Measurements from ENCODE around the gene ABR. TPM values are rescaled to one million over a fixed set of nuclear protein-coding genes. Genes with fewer than 3 reads are reported as not detected.

The ABR gene
- total RNA-seq, 1 experiment from 2014 or later = 78.3 TPM

- TF ChIP-seq CTCF (IDR thresholded peaks at IDR 0.05; ENCODE audit: insufficient read depth in 1 of 2, low read depth in 1 of 2, low read length in 1 of 2, severe bottlenecking in 1 of 2, unreplicated experiment in 1 of 2) = no peak
- Mint-ChIP-seq H3K4me1 (ENCODE audit: low read depth, unreplicated experiment) (peaks cover 7% of the 10 kb centered on the region), H3K27ac (ENCODE audit: unreplicated experiment) (no peak overlapping the region), H3K27me3 (ENCODE audit: insufficient read depth, unreplicated experiment) (no peaks in the 10 kb centered on the region), H3K36me3 (ENCODE audit: insufficient read depth, unreplicated experiment) (peaks cover 15% of the 10 kb centered on the region), H3K9me3 (ENCODE audit: unreplicated experiment) (no peaks in the 10 kb centered on the region), H3K4me3 (ENCODE audit: unreplicated experiment) (no peak overlapping the region)
- no peaks in the 10 kb centered on the region for H3K27me3 ChIP-seq (replicated peaks; ENCODE audit: control insufficient read depth, insufficient read depth, low read length)
- no peaks in the 10 kb centered on the region for H3K9me3 ChIP-seq
- CTCF ChIA-PET = interaction anchor here (0.6 to 1.1 kb wide), 2 partner anchors 13 to 95 kb away, joined by 3 read pairs; no protein-coding TSS in a partner anchor
- H3K4me1 ChIP-seq = no peaks in the 10 kb centered on the region
- POLR2A ChIA-PET = interaction anchor here (0.6 kb wide), 1 partner anchor 10 kb away, joined by 3 read pairs; no protein-coding TSS in a partner anchor
- DNase-seq = no peak
- no peak overlapping the region for H3K4me3 ChIP-seq (ENCODE audit: low read depth, low read length)
- intact Hi-C loops (cut with micrococcal nuclease; ENCODE audit: unreplicated experiment) = no loop called here
- no TSS peak for BruUV-seq (replicated peaks)
- no peaks in the 10 kb centered on the region for H3K36me3 ChIP-seq (ENCODE audit: control insufficient read depth, insufficient read depth, low read length)
Measured at GRCh38 chr17:1150863-1151600, 28.7 kb downstream of the ABR start.

GRCh38 chr17:1149869-1150268 is 29.9 kb downstream of the ABR start:
- BruUV-seq (replicated peaks) = no TSS peak
- Mint-ChIP-seq H3K27me3 (ENCODE audit: insufficient read depth, unreplicated experiment) (no peaks in the 10 kb centered on the region), H3K9me3 (ENCODE audit: unreplicated experiment) (no peaks in the 10 kb centered on the region), H3K4me1 (ENCODE audit: low read depth, unreplicated experiment) (peaks cover 7% of the 10 kb centered on the region), H3K36me3 (ENCODE audit: insufficient read depth, unreplicated experiment) (peaks cover 15% of the 10 kb centered on the region), H3K4me3 (ENCODE audit: unreplicated experiment) (no peak overlapping the region), H3K27ac (ENCODE audit: unreplicated experiment) (no peak overlapping the region)
- POLR2A ChIA-PET = no interaction called here
- intact Hi-C loops (cut with micrococcal nuclease; ENCODE audit: unreplicated experiment) = no loop called here
- no peaks in the 10 kb centered on the region for H3K9me3 ChIP-seq
- no peaks in the 10 kb centered on the region for H3K27me3 ChIP-seq (replicated peaks; ENCODE audit: control insufficient read depth, insufficient read depth, low read length)
- no peaks in the 10 kb centered on the region for H3K36me3 ChIP-seq (ENCODE audit: control insufficient read depth, insufficient read depth, low read length)
- CTCF ChIA-PET = interaction anchor here (0.6 to 1.1 kb wide), 4 partner anchors 27 to 218 kb away, joined by 3 to 5 read pairs (median 3); no protein-coding TSS in a partner anchor
- DNase-seq = no peak
- no peak for TF ChIP-seq CTCF (IDR thresholded peaks at IDR 0.05; ENCODE audit: insufficient read depth in 1 of 2, low read depth in 1 of 2, low read length in 1 of 2, severe bottlenecking in 1 of 2, unreplicated experiment in 1 of 2)
- H3K4me3 ChIP-seq (ENCODE audit: low read depth, low read length) = no peak overlapping the region
- H3K4me1 ChIP-seq = no peaks in the 10 kb centered on the region

GRCh38 chr17:1147664-1148063 is 32.1 kb downstream of the ABR start:
- peak; percentile 74 to 77 for DNase-seq
- no peaks in the 10 kb centered on the region for H3K4me1 ChIP-seq
- Mint-ChIP-seq H3K27me3 (ENCODE audit: insufficient read depth, unreplicated experiment) (no peaks in the 10 kb centered on the region), H3K27ac (ENCODE audit: unreplicated experiment) (no peak overlapping the region), H3K36me3 (ENCODE audit: insufficient read depth, unreplicated experiment) (peaks cover 11% of the 10 kb centered on the region), H3K4me3 (ENCODE audit: unreplicated experiment) (no peak overlapping the region), H3K4me1 (ENCODE audit: low read depth, unreplicated experiment) (peaks cover 7% of the 10 kb centered on the region), H3K9me3 (ENCODE audit: unreplicated experiment) (no peaks in the 10 kb centered on the region)
- no peaks in the 10 kb centered on the region for H3K9me3 ChIP-seq
- H3K4me3 ChIP-seq (ENCODE audit: low read depth, low read length) = no peak overlapping the region
- H3K27me3 ChIP-seq (replicated peaks; ENCODE audit: control insufficient read depth, insufficient read depth, low read length) = no peaks in the 10 kb centered on the region
- intact Hi-C loops (cut with micrococcal nuclease; ENCODE audit: unreplicated experiment) = loop anchor here (2.0 kb wide), 1 partner anchor 25 kb away; no protein-coding TSS in a partner anchor
- ChIA-PET POLR2A (no interaction called here), CTCF (interaction anchor here (0.9 to 2.5 kb wide), 4 partner anchors 9 to 89 kb away, joined by 3 to 21 read pairs (median 8); no protein-coding TSS in a partner anchor)
- peak; percentile 44 to 68 for TF ChIP-seq CTCF (IDR thresholded peaks at IDR 0.05; ENCODE audit: insufficient read depth in 1 of 2, low read depth in 1 of 2, low read length in 1 of 2, severe bottlenecking in 1 of 2, unreplicated experiment in 1 of 2)
- H3K36me3 ChIP-seq (ENCODE audit: control insufficient read depth, insufficient read depth, low read length) = no peaks in the 10 kb centered on the region
- BruUV-seq (replicated peaks) = no TSS peak

All from Caco-2 (cell line).